ENCODE data around the gene GALP.
"Not testable (repeated sequence)": the region's sequence is repeated elsewhere in the genome, so short reads cannot be mapped to it uniquely, and the experiment has no call there.

GALP gene

GRCh38 chr19:56175861-56176307, at the start of gene GALP:
TSS of gene GALP (plus strand) at chr19:56176008. CDS start at chr19:56177109, 1,101 bp downstream.
- in situ Hi-C loops (cut with MboI; ENCODE audit: low sequenced_read_pairs), result not testable (repeated sequence)

- in situ Hi-C loops (cut with MboI; ENCODE audit: low sequenced_read_pairs), result no loop called here
These were observed 48.6 kb upstream of the GALP start for GRCh38 chr19:56126983-56127780.

DNA sequence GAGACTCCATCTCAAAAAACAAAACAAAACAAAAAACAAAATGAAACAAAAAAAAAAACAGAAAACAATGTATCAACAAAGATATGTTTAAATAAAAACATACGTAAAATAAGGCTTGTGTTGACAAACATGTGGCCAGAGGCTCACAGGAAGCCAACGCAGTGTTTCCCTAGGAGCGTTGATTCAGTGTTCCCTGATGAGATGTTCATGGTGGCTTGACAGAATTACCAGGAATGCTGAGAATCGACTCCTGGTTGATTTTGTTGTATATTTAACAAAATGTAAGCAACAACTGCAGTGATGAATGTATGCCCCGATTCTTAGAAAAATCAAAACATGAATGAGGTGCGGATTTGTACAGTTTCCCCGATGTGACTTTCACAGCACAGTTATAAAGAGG, 45.8 kb upstream of the GALP start:
- in situ Hi-C loops (cut with MboI; ENCODE audit: low sequenced_read_pairs), result no loop called here

DNA sequence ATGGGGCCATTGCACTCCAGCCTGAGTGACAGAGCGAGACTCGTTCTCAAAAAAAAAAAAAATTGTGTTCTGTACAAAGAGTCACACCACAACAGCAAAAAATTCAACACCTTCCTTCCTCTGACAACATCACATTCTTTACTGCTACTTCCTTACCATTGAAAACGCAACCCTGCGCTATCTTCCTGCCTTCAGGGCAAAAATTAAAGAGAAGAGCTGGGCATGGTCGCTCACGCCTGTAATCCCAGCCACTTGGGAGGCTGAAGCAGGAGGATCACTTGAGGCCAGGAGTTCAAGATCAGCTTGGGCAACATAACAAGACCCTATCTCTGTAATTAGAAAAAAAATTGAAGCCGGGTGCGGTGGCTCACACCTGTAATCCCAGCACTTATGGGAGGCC, 44.2 kb upstream of the GALP start:
- in situ Hi-C loops (cut with MboI; ENCODE audit: low sequenced_read_pairs), result no loop called here

- in situ Hi-C loops (cut with MboI; ENCODE audit: low sequenced_read_pairs), result no loop called here
These were observed 43.4 kb upstream of the GALP start for GRCh38 chr19:56132316-56132822.

DNA sequence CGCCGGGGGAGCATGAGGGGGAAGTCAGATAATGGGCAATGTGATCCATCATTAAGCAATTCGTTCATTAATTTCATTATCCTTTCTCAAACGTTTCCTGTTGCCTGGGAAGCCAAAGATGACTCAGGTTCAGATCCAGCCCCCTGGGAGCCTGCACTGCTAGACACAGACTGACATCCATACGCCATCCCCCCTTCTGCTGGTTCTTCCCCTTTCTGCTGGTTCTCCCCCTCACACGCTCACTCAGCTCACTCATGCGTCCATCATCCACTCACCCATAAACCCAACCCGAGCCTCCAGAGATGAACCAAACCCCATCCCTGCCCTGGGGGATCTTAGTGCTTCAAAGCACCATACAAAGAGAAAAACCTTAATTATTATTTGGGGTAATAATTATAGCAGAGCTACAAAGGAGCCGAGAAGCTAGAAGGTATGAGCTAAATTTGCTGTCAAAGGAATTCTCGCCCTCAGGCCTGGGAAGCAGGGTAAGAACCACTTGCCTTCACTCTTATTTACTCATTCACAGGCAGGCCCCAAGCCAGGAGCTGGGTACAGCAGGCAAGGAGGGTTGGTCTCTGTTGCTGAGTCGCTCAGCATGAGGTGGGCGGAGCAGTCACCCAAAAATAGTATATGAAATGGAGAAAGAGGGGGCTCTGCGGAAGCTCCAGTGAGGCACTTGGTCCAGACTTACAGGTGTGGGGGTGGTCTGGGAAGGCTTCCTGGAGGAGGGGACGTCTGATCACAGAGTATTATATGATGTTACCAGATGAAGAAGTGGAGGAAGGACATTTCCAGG, 41.8 kb upstream of the GALP start:
- in situ Hi-C loops (cut with MboI; ENCODE audit: low sequenced_read_pairs), result no loop called here

DNA sequence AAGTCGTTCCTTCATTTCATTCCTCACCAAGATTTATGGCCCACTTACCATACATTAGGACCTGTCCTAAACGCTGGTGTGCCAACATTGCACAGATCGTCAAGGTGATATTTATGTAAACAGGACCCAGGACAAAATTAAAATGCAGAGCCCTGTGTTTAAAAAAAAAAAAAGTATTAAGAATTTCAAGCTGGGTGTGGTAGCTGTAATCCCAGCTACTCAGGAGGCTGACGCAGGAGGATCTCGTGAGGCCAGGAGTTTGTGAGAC, 41.2 kb upstream of the GALP start:
- in situ Hi-C loops (cut with MboI; ENCODE audit: low sequenced_read_pairs), result no loop called here

DNA sequence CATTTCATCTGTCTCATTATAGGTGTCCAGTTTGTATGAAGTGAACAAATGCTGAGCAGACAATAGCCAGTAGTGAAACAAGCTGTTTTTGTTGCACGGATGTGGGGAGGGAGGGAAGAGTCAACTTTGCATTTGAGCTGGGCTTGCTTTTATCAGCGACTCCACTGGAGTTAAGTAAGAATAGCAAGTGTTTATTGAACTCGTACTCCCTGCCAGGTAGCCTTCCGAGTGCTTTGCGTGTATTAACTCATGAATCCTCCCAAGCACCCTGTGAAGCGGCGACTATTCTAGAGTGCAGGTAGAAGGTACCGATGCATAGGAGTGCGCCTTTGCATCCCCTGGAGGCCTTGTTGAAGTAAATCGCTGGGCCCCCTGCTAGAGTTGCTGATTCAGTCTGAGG, 39.4 kb upstream of the GALP start:
- in situ Hi-C loops (cut with MboI; ENCODE audit: low sequenced_read_pairs), result no loop called here

DNA sequence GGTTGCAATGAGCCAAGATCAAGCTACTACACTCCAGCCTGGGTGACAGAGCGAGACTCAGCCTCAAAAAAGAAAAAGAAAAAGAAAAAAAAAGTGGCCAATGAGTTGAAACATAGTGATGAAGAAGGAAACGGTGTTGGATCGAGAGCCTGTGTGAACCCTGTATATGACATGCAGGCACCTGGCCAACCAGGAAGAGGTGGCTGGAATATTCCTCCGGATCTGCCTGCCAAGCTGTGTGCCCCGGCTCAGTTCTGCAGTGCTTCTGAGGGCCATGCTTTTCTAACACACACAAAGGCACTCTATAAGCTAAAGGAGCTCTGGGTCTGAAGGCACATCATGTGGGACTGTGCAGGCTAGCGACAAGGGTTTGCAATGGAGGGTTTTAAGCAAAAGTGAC, 38.4 kb upstream of the GALP start:
- in situ Hi-C loops (cut with MboI; ENCODE audit: low sequenced_read_pairs), result no loop called here

- in situ Hi-C loops (cut with MboI; ENCODE audit: low sequenced_read_pairs), result no loop called here
These were observed 37.7 kb upstream of the GALP start for GRCh38 chr19:56138069-56138468.

- in situ Hi-C loops (cut with MboI; ENCODE audit: low sequenced_read_pairs), result no loop called here
These were observed 35.8 kb upstream of the GALP start for GRCh38 chr19:56139847-56140582.

GRCh38 chr19:56140583-56141416, 35.0 kb upstream of the GALP start, which contains the start of gene ZNF444:
TSS of gene ZNF444 (plus strand) at chr19:56141287. CDS start at chr19:56146912, 5,625 bp downstream.
- in situ Hi-C loops (cut with MboI; ENCODE audit: low sequenced_read_pairs), result no loop called here

DNA sequence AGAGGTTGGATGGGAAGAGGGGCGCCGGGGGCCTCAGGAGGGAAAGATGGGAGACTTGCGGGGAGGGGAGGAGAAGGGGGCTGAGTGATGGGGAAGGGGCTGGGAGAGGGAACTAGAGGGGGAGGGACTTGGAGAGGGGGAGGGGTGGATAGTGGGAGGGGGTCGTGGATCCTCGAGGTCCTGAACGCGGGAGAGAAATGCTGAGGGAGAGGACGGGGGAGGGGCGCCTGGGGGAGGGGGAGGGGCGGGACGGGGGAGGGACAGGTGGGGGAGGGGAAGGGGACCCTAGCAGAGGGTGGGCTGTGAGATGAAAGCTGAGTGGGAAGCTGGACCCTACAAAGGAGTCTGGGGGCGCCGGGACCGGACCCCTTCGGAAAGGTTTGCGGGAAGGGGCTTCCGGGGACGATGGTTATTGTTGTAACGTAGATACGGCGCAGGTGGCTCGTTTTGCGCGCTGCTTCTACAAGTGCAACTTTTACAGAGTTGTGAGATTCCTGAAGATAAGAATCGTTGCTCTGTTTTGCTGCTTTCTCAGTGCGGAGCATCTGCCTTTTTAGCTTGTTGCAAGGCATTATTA, 34.3 kb upstream of the GALP start:
- in situ Hi-C loops (cut with MboI; ENCODE audit: low sequenced_read_pairs), result no loop called here

- in situ Hi-C loops (cut with MboI; ENCODE audit: low sequenced_read_pairs), result no loop called here
These were observed 33.6 kb upstream of the GALP start for GRCh38 chr19:56142087-56142787.

DNA sequence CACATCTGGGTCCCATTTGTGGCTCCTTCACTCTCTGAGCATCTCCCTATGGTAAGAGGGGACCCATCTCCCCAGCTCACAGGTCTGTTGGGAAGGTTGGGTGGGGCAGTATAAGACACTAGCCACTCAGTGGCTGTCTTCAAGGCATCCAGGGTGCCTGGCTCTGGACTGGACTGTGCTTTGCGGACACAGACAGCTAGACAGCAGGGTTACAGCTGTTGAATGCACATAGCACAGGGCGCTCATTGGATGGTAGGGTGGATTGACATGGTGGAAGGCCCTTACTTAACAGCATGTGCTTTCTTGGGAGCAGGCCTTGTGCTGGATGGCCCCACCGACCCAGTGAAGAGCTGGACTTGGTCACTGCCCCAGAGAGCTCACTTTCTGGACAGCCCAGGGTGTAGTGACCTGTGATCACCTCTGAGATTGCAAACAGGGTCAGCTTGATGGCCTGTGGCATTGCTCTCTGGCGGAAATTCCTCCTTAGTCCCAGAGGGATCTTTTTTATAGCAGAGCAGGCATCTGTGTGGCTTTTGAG, 32.8 kb upstream of the GALP start:
- in situ Hi-C loops (cut with MboI; ENCODE audit: low sequenced_read_pairs), result no loop called here

- in situ Hi-C loops (cut with MboI; ENCODE audit: low sequenced_read_pairs), result no loop called here
These were observed 31.4 kb upstream of the GALP start for GRCh38 chr19:56144376-56144775.

DNA sequence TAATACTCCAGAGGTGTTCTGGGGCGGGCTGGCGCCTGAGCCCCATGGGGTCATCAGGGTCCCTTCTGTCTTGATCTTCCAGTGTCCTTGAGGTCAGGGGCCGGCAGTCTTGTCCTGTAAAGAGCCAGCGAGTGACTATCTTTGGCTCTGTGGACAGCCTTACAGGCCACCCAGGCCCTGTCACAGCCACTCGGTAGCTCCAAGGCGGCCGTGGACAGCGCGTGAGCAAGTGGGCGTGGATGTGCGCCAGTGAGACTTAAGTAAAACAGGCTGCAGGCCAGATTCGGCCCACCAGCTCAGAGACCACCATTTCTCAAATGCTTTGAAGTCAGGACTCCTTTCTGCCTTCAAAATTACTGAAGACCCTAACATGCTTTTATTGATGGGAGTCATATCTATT, 31.0 kb upstream of the GALP start:
- in situ Hi-C loops (cut with MboI; ENCODE audit: low sequenced_read_pairs), result no loop called here

GRCh38 chr19:56145698-56146097, 30.1 kb upstream of the GALP start:
- in situ Hi-C loops (cut with MboI; ENCODE audit: low sequenced_read_pairs), result no loop called here

DNA sequence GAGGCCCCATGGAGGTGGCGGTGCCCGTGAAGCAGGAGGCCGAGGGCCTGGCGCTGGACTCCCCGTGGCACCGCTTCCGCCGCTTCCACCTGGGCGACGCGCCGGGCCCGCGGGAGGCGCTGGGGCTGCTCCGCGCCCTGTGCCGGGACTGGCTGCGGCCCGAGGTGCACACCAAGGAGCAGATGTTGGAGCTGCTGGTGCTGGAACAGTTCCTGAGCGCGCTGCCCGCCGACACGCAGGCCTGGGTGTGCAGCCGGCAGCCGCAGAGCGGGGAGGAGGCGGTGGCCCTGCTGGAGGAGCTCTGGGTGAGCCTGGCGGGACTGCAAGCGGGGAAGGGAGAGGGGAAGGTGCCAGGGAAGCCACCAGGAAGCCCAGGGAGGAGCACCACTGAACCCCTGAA, 28.9 kb upstream of the GALP start:
- in situ Hi-C loops (cut with MboI; ENCODE audit: low sequenced_read_pairs), result no loop called here

All from HL-60/S4 (cell line).